ENCODE data around the gene MICAL3. TPM values are rescaled to one million over a fixed set of nuclear protein-coding genes. Genes with fewer than 3 reads are reported as not detected.
"Not testable (repeated sequence)": the region's sequence is repeated elsewhere in the genome, so short reads cannot be mapped to it uniquely, and the experiment has no call there.

Gene MICAL3
- total RNA-seq, 1 donor from 2014 or later = 61.4 TPM

DNA sequence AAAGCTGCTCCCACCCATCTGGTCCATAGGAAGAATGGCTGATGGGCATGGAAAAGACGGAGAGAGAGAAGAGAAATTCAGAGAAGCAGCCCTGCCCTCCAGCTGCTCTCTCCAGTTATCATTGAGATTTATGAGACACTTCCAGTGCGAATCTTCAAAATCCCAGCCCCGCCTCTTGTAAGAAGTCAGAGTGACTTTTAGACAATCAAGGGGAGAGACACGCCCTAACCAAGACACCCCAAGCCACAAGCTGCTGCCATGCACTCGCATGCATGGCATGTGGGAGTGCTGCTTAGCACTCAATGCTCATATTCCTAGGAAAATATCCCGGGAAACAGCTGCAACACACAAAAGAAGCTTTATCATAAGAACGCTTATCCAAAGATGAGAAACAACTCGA lies 139.5 kb downstream of the MICAL3 start:
- no peak for DNase-seq (ENCODE audit: low spot score)

DNA sequence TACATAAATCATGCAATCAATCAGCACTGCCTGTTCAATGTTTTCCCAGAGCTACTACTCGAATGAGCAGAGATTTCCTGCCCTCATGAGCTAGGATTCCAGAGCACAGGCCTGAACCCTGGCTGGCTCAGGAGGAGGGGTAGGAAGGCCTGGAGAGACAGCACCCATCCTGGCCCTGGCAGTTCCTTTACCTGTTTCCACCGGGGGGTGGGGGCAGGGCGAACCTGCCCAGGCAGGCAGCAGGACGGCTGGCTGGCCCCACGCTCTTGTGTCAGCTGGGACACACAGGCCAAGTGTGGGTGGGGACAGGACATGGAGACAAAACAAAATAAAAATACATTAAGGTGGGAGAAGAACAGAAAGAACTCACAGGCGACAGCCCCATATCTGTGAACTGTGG lies 140.3 kb downstream of the MICAL3 start:
- no peak for DNase-seq (ENCODE audit: low spot score)

DNA sequence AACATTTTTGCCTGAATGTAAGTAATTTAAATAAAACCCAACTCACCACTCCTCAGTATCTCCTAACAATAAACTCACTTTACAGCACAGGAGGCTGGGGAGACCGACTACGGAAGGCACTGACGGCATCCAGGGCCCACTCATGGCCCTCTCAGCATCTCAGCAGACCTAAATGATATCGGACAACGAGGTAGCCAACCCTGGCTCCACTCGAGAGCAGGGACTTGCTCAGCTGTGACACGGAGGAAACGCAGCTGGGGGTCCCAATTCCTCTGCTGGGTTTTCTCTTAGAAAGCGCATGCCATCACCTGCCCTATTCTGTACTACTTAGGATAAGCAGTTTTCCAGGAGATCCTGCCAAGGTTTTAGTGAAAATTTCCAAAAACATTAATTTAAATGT lies 141.0 kb downstream of the MICAL3 start:
- DNase-seq (ENCODE audit: low spot score) = no peak

DNA sequence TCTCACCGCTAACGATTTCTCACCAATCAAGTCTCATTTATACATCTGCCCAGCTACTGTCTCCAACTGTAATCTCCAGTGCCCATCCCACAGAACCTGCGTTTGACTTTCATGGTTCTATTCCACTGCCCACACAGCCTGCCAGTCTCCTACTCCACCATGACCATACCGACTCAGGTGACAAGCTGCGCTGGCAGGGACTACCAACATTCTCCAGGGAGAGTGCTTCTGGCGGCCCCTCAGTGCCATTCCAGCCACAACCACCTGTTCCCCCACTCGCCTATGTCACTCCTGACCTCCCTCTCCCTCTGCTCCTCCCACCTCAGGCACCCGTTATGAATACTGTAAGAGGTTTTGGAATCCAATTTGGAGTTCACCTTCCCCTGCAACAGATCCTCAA lies 141.6 kb downstream of the MICAL3 start:
- DNase-seq (ENCODE audit: low spot score) = no peak

DNA sequence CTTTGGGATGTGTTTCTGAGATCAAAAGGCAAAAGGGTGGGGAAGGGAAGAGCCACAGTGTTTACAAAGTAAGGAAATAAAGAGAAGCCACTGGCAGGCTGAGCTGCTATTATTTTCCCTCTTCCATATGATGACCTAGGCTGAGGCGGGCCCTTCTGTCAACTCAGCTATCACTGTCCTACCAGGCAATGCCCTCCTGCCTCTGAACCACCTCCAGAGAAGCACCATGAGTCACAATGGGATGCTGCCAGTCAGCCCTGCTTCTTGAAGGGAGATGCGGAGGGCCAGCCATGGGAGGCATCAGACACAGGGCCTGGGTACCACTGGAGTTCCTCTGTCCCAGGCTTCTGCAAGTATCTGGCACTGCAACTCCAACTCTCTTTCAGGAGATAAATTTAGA lies 142.2 kb downstream of the MICAL3 start:
- DNase-seq (ENCODE audit: low spot score) = no peak

DNA sequence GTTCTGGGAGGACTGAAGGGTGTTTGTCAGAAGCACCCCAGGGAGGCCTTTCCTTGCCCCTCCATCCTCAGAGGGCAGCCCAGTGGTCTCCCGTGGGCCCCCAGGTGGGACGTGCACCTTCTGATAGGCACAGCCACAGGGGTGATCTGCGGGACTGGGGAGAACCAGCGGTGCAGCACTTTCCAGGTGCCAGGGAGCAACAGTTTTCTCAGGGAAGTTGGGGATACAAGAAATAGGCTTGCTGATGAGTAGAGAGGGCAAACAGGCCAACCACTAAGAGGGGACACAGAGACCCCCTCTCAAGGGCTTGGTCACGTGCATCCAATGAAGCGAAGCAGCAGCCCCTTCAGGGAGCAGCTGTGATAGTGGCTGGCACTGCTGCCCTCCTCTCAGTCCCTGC lies 143.0 kb downstream of the MICAL3 start:
- DNase-seq (ENCODE audit: low spot score) = no peak

DNA sequence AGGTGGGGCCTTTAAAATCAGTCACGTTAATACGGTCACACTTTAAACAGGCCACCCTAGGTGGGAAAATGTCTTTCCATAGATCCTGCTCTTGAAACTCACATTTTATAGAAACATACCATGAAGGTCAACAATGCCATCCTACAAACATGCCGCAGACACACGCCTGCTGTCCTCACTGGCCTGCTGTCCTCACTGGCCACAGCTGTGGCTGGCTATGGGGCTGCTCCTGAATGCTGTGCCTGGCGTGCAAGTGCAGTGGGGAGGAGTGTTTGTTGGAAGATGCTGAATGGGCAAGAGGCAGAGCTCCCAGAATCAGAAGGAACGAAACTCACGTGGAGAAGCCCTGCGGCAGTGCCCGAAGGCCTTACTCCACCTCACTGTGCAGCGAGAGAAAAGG lies 143.9 kb downstream of the MICAL3 start:
- no peak for DNase-seq (ENCODE audit: low spot score)

DNA sequence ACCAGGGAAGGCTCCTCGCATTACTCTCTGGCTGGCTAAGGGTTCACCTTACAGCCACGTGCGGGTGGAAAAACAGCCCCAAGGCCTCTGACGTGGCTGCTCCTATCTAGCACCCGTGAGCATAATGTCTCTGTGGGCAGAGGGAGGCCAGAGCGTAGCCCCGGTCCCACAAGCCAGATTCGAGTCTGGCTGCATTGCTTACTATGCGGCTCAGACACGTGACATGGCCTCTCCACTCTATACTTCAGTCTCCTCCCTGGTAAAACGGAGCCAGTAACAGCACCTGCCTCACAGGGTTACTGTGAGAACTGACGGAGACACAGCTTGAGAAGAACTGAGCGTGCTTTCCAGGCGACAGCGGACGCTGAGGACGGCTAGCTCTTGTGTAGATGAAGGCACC lies 144.3 kb downstream of the MICAL3 start:
- DNase-seq (ENCODE audit: low spot score) = no peak

DNA sequence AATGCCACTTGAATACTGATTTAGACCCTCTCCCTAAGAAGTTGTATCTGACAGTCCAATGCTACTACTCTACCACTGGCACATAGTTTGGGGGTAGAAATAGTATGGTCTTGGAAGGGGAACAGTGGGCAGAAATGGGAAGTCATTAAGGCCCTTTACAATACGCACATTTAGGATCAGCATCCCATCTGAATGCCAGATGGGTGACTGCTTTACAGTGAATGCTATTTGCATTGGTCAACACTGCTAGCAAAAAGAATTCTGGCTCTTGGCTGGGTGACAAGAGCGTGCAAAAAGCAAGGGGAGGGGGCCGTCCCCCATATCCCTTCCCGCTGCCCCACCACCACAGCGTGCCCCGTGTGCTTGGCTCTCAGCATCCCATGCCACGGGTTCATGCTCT lies 145.4 kb downstream of the MICAL3 start:
- DNase-seq (ENCODE audit: low spot score) = no peak

DNA sequence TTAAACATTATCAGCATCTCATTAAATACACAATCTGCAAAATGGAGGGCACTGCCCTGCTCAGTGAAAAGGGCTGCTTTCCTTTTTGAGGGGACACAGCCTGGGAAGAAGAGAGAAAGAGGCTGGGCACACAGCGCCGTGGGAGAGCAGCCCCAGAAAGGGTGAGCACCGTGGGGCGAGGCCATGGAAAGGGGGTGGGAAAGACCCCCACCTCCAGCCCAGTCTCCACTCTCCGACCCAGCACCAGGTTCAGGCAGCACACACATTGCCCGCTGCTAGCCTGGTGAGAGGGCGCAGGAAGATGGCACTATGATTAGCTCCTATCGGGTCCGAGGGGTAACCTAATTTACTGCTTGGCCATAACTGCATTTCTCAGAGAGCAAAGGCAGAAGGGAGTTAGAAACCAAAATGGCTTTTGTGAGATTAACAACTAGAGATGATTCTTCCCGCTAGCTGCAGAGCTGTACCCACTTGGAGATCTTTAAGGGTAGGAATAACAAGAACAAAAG lies 146.1 kb downstream of the MICAL3 start:
- no peak for DNase-seq (ENCODE audit: low spot score)

DNA sequence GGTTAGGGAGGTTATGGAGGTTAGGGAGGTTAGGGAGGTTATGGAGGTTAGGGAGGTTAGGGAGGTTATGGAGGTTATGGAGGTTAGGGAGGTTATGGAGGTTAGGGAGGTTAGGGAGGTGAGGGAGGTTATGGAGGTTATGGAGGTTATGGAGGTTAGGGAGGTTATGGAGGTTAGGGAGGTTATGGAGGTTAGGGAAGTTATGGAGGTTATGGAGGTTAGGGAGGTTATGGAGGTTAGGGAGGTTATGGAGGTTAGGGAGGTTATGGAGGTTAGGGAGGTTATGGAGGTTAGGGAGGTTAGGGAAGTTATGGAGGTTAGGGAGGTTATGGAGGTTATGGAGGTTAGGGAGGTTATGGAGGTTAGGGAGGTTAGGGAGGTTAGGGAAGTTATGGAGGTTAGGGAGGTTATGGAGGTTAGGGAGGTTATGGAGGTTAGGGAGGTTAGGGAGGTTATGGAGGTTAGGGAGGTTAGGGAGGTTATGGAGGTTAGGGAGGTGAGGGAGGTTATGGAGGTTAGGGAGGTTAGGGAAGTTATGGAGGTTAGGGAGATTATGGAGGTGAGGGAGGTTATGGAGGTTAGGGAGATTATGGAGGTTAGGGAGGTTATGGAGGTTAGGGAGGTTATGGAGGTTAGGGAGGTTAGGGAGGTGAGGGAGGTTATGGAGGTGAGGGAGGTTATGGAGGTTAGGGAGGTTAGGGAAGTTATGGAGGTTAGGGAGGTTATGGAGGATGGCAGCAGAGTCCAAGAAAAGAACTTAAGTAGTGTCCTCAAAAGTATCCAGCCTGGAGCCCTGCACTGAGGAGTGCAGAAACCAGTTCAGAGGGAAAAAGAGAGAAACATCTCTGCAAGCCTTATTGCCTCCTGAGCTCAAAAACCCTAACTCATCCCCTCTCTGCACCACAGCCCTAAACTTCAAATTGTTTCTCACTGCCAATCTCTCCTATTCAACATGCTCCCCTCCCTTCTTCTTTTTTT lies 147.2 kb downstream of the MICAL3 start:
- not testable (repeated sequence) for DNase-seq (ENCODE audit: low spot score)

DNA sequence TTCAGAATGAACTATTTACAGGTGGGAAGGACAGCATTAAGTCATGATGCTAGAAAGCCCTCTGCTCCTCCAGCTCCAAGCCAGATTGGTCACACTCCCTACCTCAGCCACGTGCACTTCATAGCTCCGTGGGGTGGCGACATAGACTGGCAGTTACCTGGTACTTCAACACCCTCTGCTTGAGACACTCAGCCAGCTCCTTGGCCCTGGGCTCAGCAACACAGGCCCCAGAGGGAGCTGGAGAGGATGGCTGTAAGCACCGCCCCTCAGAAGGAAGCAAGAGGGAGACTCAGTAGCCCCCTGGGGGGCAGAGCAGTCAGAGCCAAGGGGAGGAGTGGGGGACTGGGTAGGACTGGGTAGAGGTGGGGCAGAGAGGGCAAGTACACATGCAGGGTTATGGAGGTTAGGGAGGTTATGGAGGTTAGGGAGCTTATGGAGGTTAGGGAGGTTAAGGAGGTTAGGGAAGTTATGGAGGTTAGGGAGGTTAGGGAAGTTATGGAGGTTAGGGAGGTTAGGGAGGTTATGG lies 148.0 kb downstream of the MICAL3 start:
- DNase-seq (ENCODE audit: low spot score) = no peak

DNA sequence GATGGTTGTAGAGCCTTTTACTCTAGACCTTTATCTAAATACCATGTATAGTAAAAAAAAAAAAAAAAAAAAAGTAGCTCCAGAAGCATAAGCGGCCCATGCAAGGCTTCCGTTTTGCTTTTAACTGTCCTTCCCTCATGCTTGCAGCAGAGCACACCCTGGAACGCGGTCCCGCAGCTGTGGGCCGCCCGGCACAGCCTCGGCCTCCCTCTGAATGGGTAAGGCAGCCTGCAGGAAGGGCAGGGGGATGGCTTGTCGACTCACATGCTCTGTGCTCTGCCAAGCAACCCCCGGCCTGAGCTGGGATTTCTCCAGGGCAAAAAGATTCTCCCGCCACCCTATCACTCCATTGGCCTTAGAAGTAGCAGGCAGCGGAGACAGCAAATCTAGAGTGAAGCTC lies 148.7 kb downstream of the MICAL3 start:
- DNase-seq (ENCODE audit: low spot score) = no peak

DNA sequence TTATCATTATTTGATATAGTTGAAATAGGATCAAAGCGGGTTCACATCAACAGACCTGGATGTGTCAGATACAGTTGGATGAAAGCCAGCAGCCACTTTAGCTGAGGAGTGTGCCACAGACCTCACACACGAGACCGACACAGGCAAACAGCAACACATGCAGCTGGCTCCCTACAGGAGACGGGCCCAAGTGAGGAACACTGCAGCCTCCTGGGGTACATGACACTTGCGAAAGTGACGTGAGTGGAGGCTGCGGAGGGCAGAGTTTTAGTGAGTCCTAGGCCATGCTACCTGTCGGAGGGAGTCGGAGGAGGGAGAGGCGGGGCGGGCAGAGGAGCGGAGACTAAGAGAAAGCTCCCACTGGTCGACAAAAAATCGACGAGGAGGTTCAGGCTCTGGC lies 149.2 kb downstream of the MICAL3 start:
- DNase-seq (ENCODE audit: low spot score) = no peak

DNA sequence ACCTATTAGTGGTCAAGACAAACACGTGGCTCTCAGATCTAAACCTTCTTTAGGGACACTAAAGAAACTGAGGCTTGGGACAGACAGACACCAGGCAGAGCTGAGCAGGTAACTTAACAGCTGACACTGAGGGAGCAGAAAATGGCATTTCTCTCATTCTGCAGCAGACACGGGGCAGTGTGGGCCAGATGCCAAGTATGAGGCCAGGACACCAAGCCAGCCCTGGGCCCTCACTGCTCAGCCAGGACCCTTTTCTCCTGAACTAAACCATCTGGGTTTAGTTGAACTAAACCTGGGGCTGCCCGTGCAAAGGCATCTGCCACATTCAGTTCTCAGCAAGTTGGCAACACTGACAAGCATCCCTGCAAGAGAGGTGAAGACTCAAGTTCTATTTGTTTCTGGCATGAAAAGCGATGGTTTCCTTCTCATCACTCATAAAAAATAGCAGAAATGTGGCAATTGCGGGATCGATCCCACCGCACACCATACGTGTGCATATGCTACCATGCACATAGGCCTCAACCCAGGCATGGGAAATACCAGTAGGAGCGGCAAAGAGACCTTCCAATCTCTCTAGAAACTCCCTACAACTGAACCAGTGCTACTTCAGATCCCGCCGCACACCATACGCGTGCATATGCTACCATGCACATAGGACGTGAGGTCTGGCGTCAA lies 150.0 kb downstream of the MICAL3 start:
- DNase-seq (ENCODE audit: low spot score) = no peak

DNA sequence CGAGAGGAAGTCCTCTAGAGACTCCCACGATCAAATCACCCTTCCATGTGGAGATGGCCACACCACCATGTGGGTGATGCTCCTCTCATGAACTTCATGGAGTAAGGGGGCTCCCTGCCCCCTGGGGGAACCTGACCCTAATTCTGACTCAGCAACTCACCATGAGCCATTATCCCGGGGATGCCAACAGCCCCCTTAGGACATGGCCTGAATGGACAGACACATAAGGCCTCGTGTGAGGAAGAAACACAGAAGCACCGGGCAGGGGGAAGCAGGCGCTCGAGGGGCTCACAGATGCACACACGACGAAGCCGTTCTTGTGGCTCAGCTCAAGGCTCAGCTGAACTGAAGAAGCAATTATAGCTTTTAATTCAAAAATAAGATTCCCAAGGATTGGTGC lies 150.6 kb downstream of the MICAL3 start:
- no peak for DNase-seq (ENCODE audit: low spot score)

DNA sequence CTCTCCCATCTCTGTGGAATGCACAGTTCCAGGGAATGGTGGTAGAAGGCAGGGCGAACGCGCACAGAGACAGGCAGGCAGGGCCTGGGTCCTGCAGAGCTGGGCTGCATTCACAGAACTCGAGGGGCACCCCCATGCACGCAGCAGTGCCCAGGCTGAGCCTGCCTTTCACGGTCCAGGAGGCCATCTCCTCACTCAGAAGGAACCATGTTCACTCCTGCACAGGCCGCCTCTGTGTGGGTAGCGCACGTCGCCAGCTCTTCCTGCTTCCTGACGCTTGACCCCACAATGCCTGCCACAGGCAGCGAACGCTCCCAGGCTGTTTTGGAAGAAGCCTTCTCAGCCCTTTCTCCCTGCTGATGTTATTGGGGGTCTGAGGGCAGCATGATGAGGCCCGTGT lies 151.2 kb downstream of the MICAL3 start:
- DNase-seq (ENCODE audit: low spot score) = no peak

DNA sequence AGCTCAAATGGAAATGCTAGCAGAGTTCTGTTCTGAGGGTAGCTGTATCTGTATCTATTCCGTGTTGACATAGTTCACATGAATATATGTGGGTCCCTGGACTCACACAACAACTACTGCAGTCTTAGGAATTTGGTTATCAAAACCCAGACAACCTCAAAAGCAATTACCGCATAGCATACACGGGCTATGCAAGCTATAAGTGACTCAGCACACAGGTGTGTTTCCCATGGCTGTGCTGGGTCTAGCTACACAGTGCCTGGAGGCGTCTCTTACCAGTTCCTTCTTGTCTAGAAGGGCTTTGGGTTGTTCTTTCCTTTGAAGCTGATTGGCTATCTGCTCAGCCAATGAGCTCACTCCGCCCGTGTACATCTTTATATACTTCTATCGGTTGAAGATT lies 151.9 kb downstream of the MICAL3 start:
- DNase-seq (ENCODE audit: low spot score) = no peak

DNA sequence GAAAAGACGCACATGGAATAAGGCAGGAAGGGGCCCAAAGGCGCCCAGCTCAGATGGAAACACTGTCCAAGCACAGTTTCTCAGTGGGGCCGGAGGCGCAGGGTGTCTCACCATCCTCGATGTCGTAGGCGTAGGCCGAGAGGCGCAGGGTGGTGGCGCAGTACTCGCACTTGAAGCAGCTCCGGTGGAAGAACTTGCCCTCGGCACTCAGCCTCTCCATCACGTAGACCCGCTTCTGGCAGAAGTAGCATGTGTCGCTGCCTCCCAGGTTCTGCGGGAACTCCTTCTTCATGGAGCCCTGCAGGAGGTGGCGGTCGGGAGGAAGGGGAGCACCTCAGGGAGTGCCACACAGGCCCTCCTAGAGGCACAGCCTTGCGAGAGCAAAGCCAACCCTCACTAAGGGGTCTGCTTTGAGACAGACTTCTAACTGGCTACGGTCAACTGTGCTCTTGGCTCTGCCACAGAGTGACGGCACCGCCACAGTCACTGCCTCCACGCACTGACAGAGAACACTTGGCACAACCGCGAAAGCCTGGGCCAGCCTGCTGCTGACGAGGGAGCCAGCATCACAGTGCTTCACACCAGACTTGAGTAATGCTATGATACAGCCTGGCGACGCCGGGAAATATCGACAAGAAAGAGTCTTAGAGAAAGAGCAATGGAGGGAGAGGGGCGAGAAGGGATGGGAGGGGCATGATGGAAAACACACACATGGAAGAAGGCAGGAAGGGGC lies 152.5 kb downstream of the MICAL3 start:
- DNase-seq (ENCODE audit: low spot score) = no peak

DNA sequence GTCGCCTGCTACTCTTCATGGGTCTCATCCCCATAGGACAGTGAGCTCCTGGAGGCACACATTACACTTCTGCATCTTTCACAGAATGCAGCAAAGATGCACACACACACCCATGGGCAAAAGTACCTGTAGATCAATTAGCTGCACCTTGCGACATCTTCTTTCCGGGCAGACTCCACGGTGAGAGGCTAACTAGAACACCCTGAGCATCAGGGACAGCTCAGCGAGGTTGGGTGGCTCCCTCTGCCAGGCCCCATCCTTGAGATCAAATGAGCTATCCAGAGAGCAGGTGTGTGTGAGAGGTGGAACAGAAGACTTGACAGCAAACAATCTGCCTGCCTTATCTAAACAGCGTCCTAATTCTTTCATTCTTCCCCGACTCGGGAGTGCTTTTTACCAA lies 154.0 kb downstream of the MICAL3 start:
- no peak for DNase-seq (ENCODE audit: low spot score)

DNA sequence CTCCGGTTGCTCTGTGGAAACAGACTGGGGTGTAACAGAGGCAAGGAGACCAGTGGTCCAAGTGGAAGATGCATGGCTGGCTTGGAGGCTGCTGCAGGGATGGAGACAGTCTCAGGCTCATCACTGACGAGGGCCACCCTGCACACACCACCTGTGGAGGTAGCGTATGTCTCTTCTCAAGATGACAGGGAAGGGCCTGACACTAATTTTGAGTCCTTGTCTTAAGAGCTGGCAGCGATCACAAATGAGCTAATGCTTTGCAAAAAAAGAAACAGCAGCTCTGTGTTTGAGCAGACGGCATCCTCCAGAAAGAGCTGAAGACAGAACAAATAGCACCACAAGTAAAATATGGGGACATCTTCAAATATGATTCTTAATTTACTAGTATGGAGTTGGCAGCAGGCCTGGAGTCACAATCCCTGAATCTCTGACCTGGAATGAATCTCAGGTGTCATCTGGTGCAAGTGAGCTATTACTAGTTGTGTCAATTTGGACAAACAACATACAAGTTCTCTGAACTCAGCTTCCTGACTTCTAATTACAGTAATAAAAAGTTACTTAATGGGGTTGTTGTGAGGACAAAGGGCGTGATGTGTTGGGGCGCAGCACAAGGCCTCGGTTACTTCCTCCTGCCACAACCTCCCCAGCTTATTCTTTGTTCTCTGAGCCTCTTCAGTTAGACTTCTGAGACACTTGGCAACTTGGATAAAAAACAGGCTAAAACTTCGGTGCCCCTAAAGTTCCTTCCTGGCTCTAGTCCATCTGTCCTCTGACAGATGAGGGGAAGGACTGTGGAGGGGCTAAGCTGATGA lies 154.9 kb downstream of the MICAL3 start:
- DNase-seq (ENCODE audit: low spot score) = no peak

Measured in mucosa of gallbladder (tissue), 1 donor.